Left ventricle myocardium superior (tissue), 1 donor: Measurements from ENCODE around the gene KPTN. TPM values are rescaled to one million over a fixed set of nuclear protein-coding genes. Genes with fewer than 3 reads are reported as not detected.

ENCODE experiments used
- ATAC-seq: fragments of 200-7000 bp; cut with Tn5 transposase; one replicate; pipeline ENCODE4 v1.9.1; 2020; ENCODE audit warnings: mild to moderate bottlenecking, moderate library complexity
- DNase-seq: peaks from one replicate; pipeline ENCODE4 v3.0.0-alpha.2; 2020
- intact Hi-C: fragments of 100-400 bp; cut with micrococcal nuclease; formaldehyde crosslinking; loops from one replicate; pipeline ENCODE4 v1.11.0; 2022
- total RNA-seq: library from RNA; stranded (reverse); fragmentation: NEBNext Ultra II Directional; extraction: Animal tissue kit (Norgen Biotek cat#: 25700); gene quantifications from one replicate; pipeline ENCODE4 v1.2.1, GENCODE V29; 2021
- donor health status: DM: no; HTN: yes; CAD: no; lungs with severe emphysema.

Gene KPTN
- total RNA-seq, 1 donor from 2014 or later: 12.3 TPM

GRCh38 chr19:47476438-47476972 lies 7.5 kb downstream of the KPTN start:
- ATAC-seq: no peak
- intact Hi-C loops: no loop called here
- DNase-seq: no peak

- no peak for ATAC-seq
- DNase-seq: no peak
- intact Hi-C loops: no loop called here
Observed at GRCh38 chr19:47475465-47475864, 8.6 kb downstream of the KPTN start.

- no peak for DNase-seq
- intact Hi-C loops: no loop called here
- ATAC-seq: no peak
Observed at GRCh38 chr19:47473336-47473735, 10.7 kb downstream of the KPTN start.

GRCh38 chr19:47471733-47472457 lies 12.1 kb downstream of the KPTN start, which contains the start of gene SLC8A2:
SLC8A2 (minus strand) TSS chr19:47471893; CDS start chr19:47466403, 5,490 bp downstream.
- intact Hi-C loops: no loop called here
- ATAC-seq: peak; percentile 78

GRCh38 chr19:47471381-47471732 lies 12.7 kb downstream of the KPTN start:
- DNase-seq: no peak
- intact Hi-C loops: no loop called here
- no peak for ATAC-seq

More at GRCh38 chr19:47471733-47472457, 12.1 kb downstream of the KPTN start, which contains the start of gene SLC8A2:
- DNase-seq: peak; percentile 77

GRCh38 chr19:47470447-47471195 lies 13.4 kb downstream of the KPTN start:
- intact Hi-C loops: no loop called here
- ATAC-seq (no peak), DNase-seq (no peak)

- DNase-seq (no peak), ATAC-seq (no peak)
- intact Hi-C loops: no loop called here
Observed at GRCh38 chr19:47469719-47470118, 14.3 kb downstream of the KPTN start.

GRCh38 chr19:47469363-47469700 lies 14.7 kb downstream of the KPTN start:
- intact Hi-C loops: no loop called here
- ATAC-seq (no peak), DNase-seq (no peak)

GRCh38 chr19:47467914-47468313 lies 16.1 kb downstream of the KPTN start:
- intact Hi-C loops: no loop called here
- no peak for ATAC-seq
- DNase-seq: no peak

- DNase-seq (no peak), ATAC-seq (no peak)
- intact Hi-C loops: no loop called here
Observed at GRCh38 chr19:47465957-47466356, 18.1 kb downstream of the KPTN start.

- ATAC-seq: no peak
- no peak for DNase-seq
- intact Hi-C loops: no loop called here
Observed at GRCh38 chr19:47464675-47465419, 19.2 kb downstream of the KPTN start.

GRCh38 chr19:47461876-47462275 lies 22.1 kb downstream of the KPTN start:
- ATAC-seq (no peak), DNase-seq (no peak)
- intact Hi-C loops: no loop called here

GRCh38 chr19:47459477-47459876 lies 24.5 kb downstream of the KPTN start:
- DNase-seq (no peak), ATAC-seq (no peak)
- intact Hi-C loops: no loop called here

- intact Hi-C loops: no loop called here
- DNase-seq (no peak), ATAC-seq (no peak)
Observed at GRCh38 chr19:47458672-47459071, 25.3 kb downstream of the KPTN start.

- no peak for DNase-seq
- intact Hi-C loops: no loop called here
- ATAC-seq: no peak
Observed at GRCh38 chr19:47456721-47457474, 27.1 kb downstream of the KPTN start.

- intact Hi-C loops: no loop called here
- no peak for ATAC-seq
- no peak for DNase-seq
Observed at GRCh38 chr19:47450478-47450877, 33.5 kb downstream of the KPTN start.

- no peak for DNase-seq
- intact Hi-C loops: no loop called here
- no peak for ATAC-seq
Observed at GRCh38 chr19:47448360-47448727, 35.7 kb downstream of the KPTN start.

GRCh38 chr19:47447470-47448359 lies 36.3 kb downstream of the KPTN start:
- peak; percentile 47 for DNase-seq
- peak; percentile 31 for ATAC-seq
- intact Hi-C loops: no loop called here
